ENCODE results near the gene TMEM198. TPM values are rescaled to one million over a fixed set of nuclear protein-coding genes. Genes with fewer than 3 reads are reported as not detected.

Gene TMEM198
- total and polyA plus RNA-seq, 9 of the 15 experiments (the other 6 are each of a cell fraction or from before 2014, with no cell fraction given), result 0.03 to 3.8 (median 1.0) TPM

- TF ChIP-seq TSHZ1 (CRISPR knock-in tag; IDR thresholded peaks at IDR 0.05), result no peak
- no peak for TF ChIP-seq ZNF586 (CRISPR knock-in tag; conservative IDR thresholded peaks at IDR 0.05)
- TF ChIP-seq NR3C1 (CRISPR knock-in tag; IDR thresholded peaks at IDR 0.05), result no peak
- TF ChIP-seq DIDO1 (tag; IDR thresholded peaks at IDR 0.05; ENCODE audit: low read depth), result no peak
- 0 out of 2 replicates have a peak, but pooled peaks have one; percentile 45 for TF ChIP-seq ZBTB43 (CRISPR knock-in tag; IDR thresholded peaks at IDR 0.05)
- no peak for TF ChIP-seq STAT5B (CRISPR knock-in tag; IDR thresholded peaks at IDR 0.05)
- no peak for TF ChIP-seq PML (IDR thresholded peaks at IDR 0.05; ENCODE audit: low read length)
- TF ChIP-seq BCOR (IDR thresholded peaks at IDR 0.05), result peak; percentile 57; the same call in 1 of the 2 replicates
- TF ChIP-seq SMARCC2 (IDR thresholded peaks at IDR 0.05; ENCODE audit: low read depth), result no peak
- TF ChIP-seq ARHGAP35 (IDR thresholded peaks at IDR 0.05; ENCODE audit: partially characterized antibody), result no peak
- TF ChIP-seq TFAM (CRISPR knock-in tag; conservative IDR thresholded peaks at IDR 0.05), result no peak
- TF ChIP-seq REST (IDR thresholded peaks at IDR 0.05; ENCODE audit: borderline replicate concordance), result peak; percentile 89
- peak; percentile 84 for TF ChIP-seq REST (CRISPR knock-in tag; IDR thresholded peaks at IDR 0.05; ENCODE audit: low read depth)
- no peak for TF ChIP-seq PTRF (tag; IDR thresholded peaks at IDR 0.05)
- no peak for TF ChIP-seq THAP7 (CRISPR knock-in tag; IDR thresholded peaks at IDR 0.05)
- TF ChIP-seq NFIC (IDR thresholded peaks at IDR 0.05), result peak; percentile 48; the same call in 1 of the 2 replicates
These were observed 2.1 kb upstream of the TMEM198 start (continued) for GRCh38 chr2:219541611-219542180.

All from K562 (cell line).